Liver (tissue), 9 donors: ENCODE results near the gene EMILIN3. TPM values are rescaled to one million over a fixed set of nuclear protein-coding genes. Genes with fewer than 3 reads are reported as not detected.
"Not testable (repeated sequence)": the region's sequence is repeated elsewhere in the genome, so short reads cannot be mapped to it uniquely, and the experiment has no call there.

ENCODE experiments used
- DNase-seq: peaks from one replicate; pipeline ENCODE4 v3.0.0-alpha.2; 2017; ENCODE audit warnings: low spot score
- H3K27ac ChIP-seq, 2 donors: one replicate each; pipeline ENCODE4 v1.7.0; 2013; ENCODE audit warnings: inconsistent platforms in 2 of 2, low read length in 2 of 2, control low read depth in 1 of 2, low read depth in 1 of 2, mild to moderate bottlenecking in 1 of 2
- H3K27me3 ChIP-seq, 4 donors: one replicate each; pipeline versions ENCODE4 v1.6.1 to v1.7.0; 2013; ENCODE audit warnings: low read length in 3 of 4, inconsistent platforms in 1 of 4, mild to moderate bottlenecking in 1 of 4, moderate library complexity in 1 of 4; ENCODE audit not compliant: control insufficient read depth in 4 of 4, insufficient read depth in 4 of 4
- H3K36me3 ChIP-seq, 4 donors: one replicate each; pipeline versions ENCODE4 v1.6.1 to v1.7.0; 2013; ENCODE audit warnings: low read length in 3 of 4, mild to moderate bottlenecking in 3 of 4, low read depth in 1 of 4, moderate library complexity in 1 of 4; ENCODE audit not compliant: control insufficient read depth in 4 of 4, insufficient read depth in 3 of 4
- H3K4me1 ChIP-seq, 4 donors: one replicate each; pipeline versions ENCODE4 v1.6.1 to v1.7.0; 2013; ENCODE audit warnings: low read length in 3 of 4, mild to moderate bottlenecking in 3 of 4, moderate library complexity in 1 of 4; ENCODE audit not compliant: control insufficient read depth in 4 of 4, insufficient read depth in 4 of 4
- H3K4me3 ChIP-seq, 3 donors: one replicate each; pipeline versions ENCODE4 v1.6.1 to v1.7.0; 2013; ENCODE audit warnings: low read length in 3 of 3, control low read depth in 1 of 3, low read depth in 1 of 3, mild to moderate bottlenecking in 1 of 3
- H3K9ac ChIP-seq, 2 donors: one replicate each; pipeline ENCODE4 v1.7.0; 2013; ENCODE audit warnings: low read length in 2 of 2, mild to moderate bottlenecking in 2 of 2, moderate library complexity in 2 of 2, control low read depth in 1 of 2, low read depth in 1 of 2
- H3K9me3 ChIP-seq, 4 donors: one replicate each; pipeline versions ENCODE4 v1.6.1 to v1.7.0; 2013; ENCODE audit warnings: low read length in 3 of 4; ENCODE audit not compliant: control insufficient read depth in 4 of 4
- ATF3 ChIP-seq: IDR thresholded peaks from 2 replicates; pipeline ENCODE4 v1.6.1; 2016; ENCODE audit warnings: antibody characterized with exemption
- FOXA1 ChIP-seq: IDR thresholded peaks from 2 replicates; pipeline ENCODE4 v1.6.1; 2016; ENCODE audit warnings: antibody characterized with exemption
- GABPA ChIP-seq, 2 donors: IDR thresholded peaks in 1 of 2; conservative IDR thresholded peaks in 1 of 2; 2 replicates each; pipeline ENCODE4 v1.6.1; 2016; ENCODE audit warnings: antibody characterized with exemption in 2 of 2, mild to moderate bottlenecking in 1 of 2, moderate library complexity in 1 of 2
- RXRA ChIP-seq, 2 donors: IDR thresholded peaks; 2 replicates each; pipeline ENCODE4 v1.6.1; 2017 to 2018; ENCODE audit warnings: antibody characterized with exemption in 2 of 2, mild to moderate bottlenecking in 1 of 2
- WGBS: extraction: QIAGEN DNeasy Blood & Tissue Kit; methylation state at CpG from one replicate; pipeline ENCODE4 v1.1.7; 2013; 5-methylcytosine and 5-hydroxymethylcytosine counted together
- polyA plus RNA-seq, 2 donors: library from polyadenylated mRNA; stranded (reverse) in 1 of 2; unstranded in 1 of 2; fragments of 200-250 nt in 1 of 2; fragments of >200 nt in 1 of 2; fragmentation: Nextera tagmentation in 1 of 2; extraction: Ambion mirVana in 1 of 2; gene quantifications; one replicate each; pipeline versions ENCODE4 v1.2.1 to v1.2.3, GENCODE V29; 2013 to 2015
- total RNA-seq, 2 donors: library from RNA; depleted of rRNA; stranded (reverse); fragments of >200 nt; gene quantifications; one replicate each; pipeline ENCODE4 v1.2.3, GENCODE V29; 2014
- donor health status: healthy.
- donor health status: healthy.
- donor health status: healthy.
- donor health status: healthy.
- donor health status: healthy.

The EMILIN3 gene
- total and polyA plus RNA-seq, 4 donors, result 0.05 to 0.79 (median 0.17) TPM; not detected in 1

GRCh38 chr20:41314386-41314785, 52.2 kb downstream of the EMILIN3 start:
- Histone ChIP-seq H3K36me3 (peaks cover 0 to 2% (median 0%) of the 10 kb centered on the region in 4 donors), H3K27me3 (no peaks in the 10 kb centered on the region), H3K9ac (no peak overlapping the region), H3K4me3 (no peak overlapping the region), H3K27ac (peak overlapping the region in 1 of 2 donors; percentile 6), H3K9me3 (no peaks in the 10 kb centered on the region), H3K4me1 (peaks cover 14 to 45% (median 29%) of the 10 kb centered on the region in 4 donors)
- no peak for TF ChIP-seq RXRA (IDR thresholded peaks at IDR 0.05)
- TF ChIP-seq FOXA1, result no peak
- no peak for TF ChIP-seq GABPA (IDR thresholded peaks at IDR 0.05 in 1 of 2, conservative IDR thresholded peaks at IDR 0.05 in 1 of 2)
- no peak for TF ChIP-seq ATF3
- no peak for DNase-seq
- WGBS, result 78% methylated on average over 2 of the region's 2 CpGs

- not testable (repeated sequence) for H3K27ac ChIP-seq, H3K36me3 ChIP-seq, DNase-seq, H3K9ac ChIP-seq, H3K9me3 ChIP-seq, H3K27me3 ChIP-seq, H3K4me3 ChIP-seq
- WGBS, result 97% methylated on average over 6 of the region's 6 CpGs
- H3K4me1 ChIP-seq, result peaks cover 15 to 44% (median 28%) of the 10 kb centered on the region in 4 donors
Observed at GRCh38 chr20:41312009-41312408, 54.6 kb downstream of the EMILIN3 start.

Other genes with a start within 250 kb of the EMILIN3 start
- gene PLCG1, start 229.3 kb downstream of the EMILIN3 start, total RNA-seq, result 10 to 100 TPM; 25.8 to 30.4 TPM
- 1 to 10 TPM; 2.0 to 6.3 TPM for gene PLCG1, start 229.3 kb downstream of the EMILIN3 start, polyA plus RNA-seq
- gene ZHX3, start 49.1 kb downstream of the EMILIN3 start, total RNA-seq, result 10 to 100 TPM in 1 of 2 donors, 1 to 10 TPM in 1; 3.2 to 30.0 TPM
- 1 to 10 TPM; 7.6 to 8.4 TPM for gene ZHX3, start 49.1 kb downstream of the EMILIN3 start, polyA plus RNA-seq
- 10 to 100 TPM in 1 of 2 donors, 1 to 10 TPM in 1; 1.5 to 19.8 TPM for gene LPIN3, start 26.0 kb downstream of the EMILIN3 start, total RNA-seq
- gene LPIN3, start 26.0 kb downstream of the EMILIN3 start, polyA plus RNA-seq, result 10 to 100 TPM in 1 of 2 donors, 1 to 10 TPM in 1; 7.0 to 32.4 TPM